Right atrium auricular region (tissue), 2 donors: ENCODE data around the gene PIK3AP1. TPM values are rescaled to one million over a fixed set of nuclear protein-coding genes. Genes with fewer than 3 reads are reported as not detected.

Experiments used
- DNase-seq: peaks from one replicate; pipeline ENCODE4 v3.0.0-alpha.2; 2019; ENCODE audit warnings: low spot score
- H3K27ac ChIP-seq, 2 donors: fragments of 200-600 bp; sonication (generic); 1 replicate in 1 of 2; 2 replicates in 1 of 2; pipeline ENCODE4 v1.5.1; 2016 to 2019
- H3K27me3 ChIP-seq, 2 donors: fragments of 200-600 bp; sonication (generic); one replicate each; pipeline versions ENCODE4 v1.5.1 to v1.6.0; 2017 to 2019
- H3K36me3 ChIP-seq: fragments of 200-600 bp; sonication (generic); one replicate; pipeline ENCODE4 v1.5.1; 2016
- H3K4me1 ChIP-seq, 2 donors: fragments of 200-600 bp; sonication (generic); one replicate each; pipeline versions ENCODE4 v1.5.1 to v1.6.0; 2017 to 2019
- H3K4me3 ChIP-seq, 2 donors: fragments of 200-600 bp; sonication (generic); 1 replicate in 1 of 2; 2 replicates in 1 of 2; pipeline ENCODE4 v1.5.1; 2017 to 2019; ENCODE audit warnings: mild to moderate bottlenecking in 1 of 2, moderate library complexity in 1 of 2
- H3K9me3 ChIP-seq, 2 donors: fragments of 200-600 bp; sonication (generic); one replicate each; pipeline ENCODE4 v1.5.1; 2019
- total RNA-seq, 2 donors: library from RNA; depleted of rRNA; stranded (reverse); fragments of >200 nt; gene quantifications; one replicate each; pipeline ENCODE4 v1.1.0, GENCODE V29; 2016
- TF ChIP-seq, protein P1 (sequence below), 2 donors: fragments of 200-600 bp; sonication (generic); IDR thresholded peaks; one replicate each; pipeline ENCODE4 v1.5.1; 2019; ENCODE audit warnings: antibody characterized with exemption in 2 of 2

Gene PIK3AP1
- total RNA-seq, 2 donors from 2014 or later, result 3.1 to 11.2 TPM

DNA sequence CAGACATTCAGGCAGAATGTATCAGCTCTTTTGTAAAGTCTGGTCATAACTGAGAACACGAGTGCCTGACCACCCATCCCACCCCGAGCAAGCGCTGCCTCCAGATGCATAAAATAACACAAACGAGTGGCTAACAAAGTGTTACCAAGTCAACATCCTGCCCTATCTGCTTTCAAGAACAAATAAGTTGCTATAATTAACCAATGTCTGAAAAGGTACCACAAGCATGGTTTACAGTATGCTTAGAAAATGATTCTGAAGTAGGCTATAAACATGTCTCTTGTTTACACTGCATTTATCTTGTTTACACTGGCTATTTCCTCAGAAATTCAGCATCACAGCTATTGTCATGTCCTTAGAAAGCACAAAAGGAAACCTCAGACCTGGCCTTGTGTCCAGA is 49.5 kb downstream of the PIK3AP1 start:
- DNase-seq, result no peak
- H3K27ac ChIP-seq, result no peak overlapping the region
- H3K4me1 ChIP-seq, result peaks cover 0 to 5% of the 10 kb centered on the region in 2 donors
- H3K9me3 ChIP-seq, result no peaks in the 10 kb centered on the region
- H3K27me3 ChIP-seq, result no peaks in the 10 kb centered on the region
- H3K36me3 ChIP-seq, result no peaks in the 10 kb centered on the region
- H3K4me3 ChIP-seq, result no peak overlapping the region
- TF ChIP-seq, protein P1, sequence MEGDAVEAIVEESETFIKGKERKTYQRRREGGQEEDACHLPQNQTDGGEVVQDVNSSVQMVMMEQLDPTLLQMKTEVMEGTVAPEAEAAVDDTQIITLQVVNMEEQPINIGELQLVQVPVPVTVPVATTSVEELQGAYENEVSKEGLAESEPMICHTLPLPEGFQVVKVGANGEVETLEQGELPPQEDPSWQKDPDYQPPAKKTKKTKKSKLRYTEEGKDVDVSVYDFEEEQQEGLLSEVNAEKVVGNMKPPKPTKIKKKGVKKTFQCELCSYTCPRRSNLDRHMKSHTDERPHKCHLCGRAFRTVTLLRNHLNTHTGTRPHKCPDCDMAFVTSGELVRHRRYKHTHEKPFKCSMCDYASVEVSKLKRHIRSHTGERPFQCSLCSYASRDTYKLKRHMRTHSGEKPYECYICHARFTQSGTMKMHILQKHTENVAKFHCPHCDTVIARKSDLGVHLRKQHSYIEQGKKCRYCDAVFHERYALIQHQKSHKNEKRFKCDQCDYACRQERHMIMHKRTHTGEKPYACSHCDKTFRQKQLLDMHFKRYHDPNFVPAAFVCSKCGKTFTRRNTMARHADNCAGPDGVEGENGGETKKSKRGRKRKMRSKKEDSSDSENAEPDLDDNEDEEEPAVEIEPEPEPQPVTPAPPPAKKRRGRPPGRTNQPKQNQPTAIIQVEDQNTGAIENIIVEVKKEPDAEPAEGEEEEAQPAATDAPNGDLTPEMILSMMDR (IDR thresholded peaks at IDR 0.05), result no peak

DNA sequence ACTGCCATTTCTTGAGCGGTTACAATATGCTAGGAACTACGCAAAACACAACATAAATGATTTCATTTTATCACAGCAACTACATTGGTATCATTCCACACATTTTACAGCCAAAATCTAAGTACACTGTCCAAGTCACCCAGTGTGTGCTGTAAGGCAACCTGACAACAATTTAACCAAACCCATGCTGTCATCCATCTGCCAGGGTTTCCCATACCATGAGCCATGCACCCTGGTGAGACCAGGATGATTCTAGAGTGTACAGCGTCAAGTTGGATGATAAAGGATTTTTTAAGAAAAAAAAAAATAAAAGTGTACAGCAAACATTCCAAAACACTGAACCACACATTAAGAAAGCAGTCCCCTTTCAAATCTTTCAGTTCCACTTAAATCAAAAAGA is 52.9 kb downstream of the PIK3AP1 start:
- no peak for DNase-seq
- Histone ChIP-seq H3K4me1 (peaks cover 0 to 5% of the 10 kb centered on the region in 2 donors), H3K36me3 (no peaks in the 10 kb centered on the region), H3K27ac (no peak overlapping the region), H3K27me3 (no peaks in the 10 kb centered on the region), H3K9me3 (no peaks in the 10 kb centered on the region), H3K4me3 (no peak overlapping the region)
- TF ChIP-seq, protein P1 (IDR thresholded peaks at IDR 0.05), result no peak

DNA sequence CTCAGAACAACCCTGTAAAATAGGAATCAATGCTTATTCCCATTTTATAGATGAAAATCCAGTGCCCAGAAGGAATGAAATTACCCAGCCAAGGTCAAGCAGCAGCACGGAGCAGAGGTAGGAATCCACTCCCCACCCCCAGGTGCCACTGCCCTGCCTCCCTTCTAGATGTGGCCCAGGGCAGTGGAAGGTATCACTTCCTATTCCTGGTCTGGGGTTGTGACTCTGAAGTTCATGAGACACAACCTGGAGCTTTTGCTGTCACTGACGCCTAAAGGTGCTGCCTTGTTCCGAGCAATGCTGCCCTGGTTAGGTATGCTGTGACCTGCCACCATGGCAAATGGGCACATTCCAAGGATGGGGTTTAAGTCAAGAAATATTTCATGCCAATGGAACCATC is 53.6 kb downstream of the PIK3AP1 start:
- TF ChIP-seq, protein P1 (IDR thresholded peaks at IDR 0.05), result no peak
- no peak overlapping the region for H3K27ac ChIP-seq
- H3K4me1 ChIP-seq, result peaks cover 0 to 5% of the 10 kb centered on the region in 2 donors
- no peak overlapping the region for H3K4me3 ChIP-seq
- no peaks in the 10 kb centered on the region for H3K36me3 ChIP-seq
- no peak for DNase-seq
- H3K9me3 ChIP-seq, result no peaks in the 10 kb centered on the region
- no peaks in the 10 kb centered on the region for H3K27me3 ChIP-seq

DNA sequence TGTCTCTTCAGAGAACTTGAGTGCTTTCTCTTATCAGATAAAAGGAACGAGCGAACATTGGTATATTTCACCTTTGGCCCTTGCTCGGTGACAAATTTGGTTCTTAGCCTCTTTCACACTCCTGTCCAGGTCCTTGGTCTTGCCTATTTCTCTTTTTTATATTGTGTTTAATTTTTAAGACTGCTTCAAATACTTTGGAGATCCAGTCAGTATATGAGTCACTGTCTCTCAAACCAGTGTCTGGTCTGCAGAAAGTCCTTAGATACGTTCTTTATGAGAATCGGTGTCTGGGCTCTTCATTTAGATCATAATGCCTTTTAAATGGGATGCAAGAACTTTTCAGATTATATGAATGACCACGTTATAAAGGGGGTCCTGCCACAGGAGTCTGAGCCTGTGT is 55.0 kb downstream of the PIK3AP1 start:
- peaks cover 0 to 2% of the 10 kb centered on the region in 2 donors for H3K4me1 ChIP-seq
- H3K27ac ChIP-seq, result no peak overlapping the region
- TF ChIP-seq, protein P1 (IDR thresholded peaks at IDR 0.05), result no peak
- no peaks in the 10 kb centered on the region for H3K36me3 ChIP-seq
- DNase-seq, result no peak
- no peaks in the 10 kb centered on the region for H3K9me3 ChIP-seq
- no peaks in the 10 kb centered on the region for H3K27me3 ChIP-seq
- no peak overlapping the region for H3K4me3 ChIP-seq

DNA sequence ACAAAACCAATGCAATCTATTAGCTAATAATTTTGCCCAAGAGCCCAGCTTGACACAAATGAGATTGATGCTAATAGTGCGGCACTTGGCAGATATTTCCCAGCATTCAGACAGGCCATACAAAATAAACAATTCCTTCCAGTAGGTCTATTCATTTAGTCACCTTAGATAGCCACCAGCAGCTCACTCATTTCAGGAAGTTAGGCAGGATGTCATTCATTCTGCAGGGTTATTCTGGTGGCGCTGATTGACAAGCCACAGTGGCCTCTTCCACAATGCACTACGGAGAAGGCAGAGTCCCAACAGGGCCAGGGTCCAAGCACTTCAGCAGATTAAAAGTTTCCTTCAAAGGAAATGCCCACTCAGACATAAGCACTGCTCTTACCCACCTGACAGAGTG is 55.8 kb downstream of the PIK3AP1 start:
- H3K27ac ChIP-seq, result no peak overlapping the region
- TF ChIP-seq, protein P1 (IDR thresholded peaks at IDR 0.05), result no peak
- no peaks in the 10 kb centered on the region for H3K4me1 ChIP-seq
- no peak overlapping the region for H3K4me3 ChIP-seq
- H3K27me3 ChIP-seq, result no peaks in the 10 kb centered on the region
- DNase-seq, result no peak
- no peaks in the 10 kb centered on the region for H3K9me3 ChIP-seq
- H3K36me3 ChIP-seq, result no peaks in the 10 kb centered on the region

DNA sequence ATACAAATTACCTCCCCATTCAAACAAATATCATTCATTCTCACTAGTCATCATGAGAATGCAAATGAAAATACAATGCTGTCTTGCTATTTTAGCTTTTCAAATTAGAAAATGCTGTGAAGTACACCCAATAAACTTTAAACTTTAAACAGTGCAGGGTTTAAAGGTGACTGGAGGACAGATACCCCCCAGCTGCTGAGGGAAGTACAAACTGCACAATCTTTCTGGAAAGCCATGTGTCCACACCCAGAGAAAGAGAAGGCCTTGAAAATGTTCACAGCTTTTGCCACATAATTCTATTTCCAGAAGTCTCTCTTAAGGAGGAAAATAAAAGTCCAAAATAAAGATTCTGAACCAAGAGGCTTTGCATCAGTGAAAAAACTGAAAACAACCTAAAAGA is 56.5 kb downstream of the PIK3AP1 start:
- H3K27me3 ChIP-seq, result no peaks in the 10 kb centered on the region
- H3K36me3 ChIP-seq, result no peaks in the 10 kb centered on the region
- H3K4me3 ChIP-seq, result no peak overlapping the region
- DNase-seq, result no peak
- H3K9me3 ChIP-seq, result no peaks in the 10 kb centered on the region
- H3K4me1 ChIP-seq, result peaks cover 0 to under 1% of the 10 kb centered on the region in 2 donors
- no peak overlapping the region for H3K27ac ChIP-seq
- TF ChIP-seq, protein P1 (IDR thresholded peaks at IDR 0.05), result no peak
